Pancreas (tissue), 8 donors: Measurements from ENCODE around the gene ABCB11. TPM values are rescaled to one million over a fixed set of nuclear protein-coding genes. Genes with fewer than 3 reads are reported as not detected.

Source experiments
- polyA plus RNA-seq, 2 donors: library from polyadenylated mRNA; stranded (reverse); fragments of 200-250 nt; gene quantifications; one replicate each; pipeline ENCODE4 v1.2.3, GENCODE V29; 2013
- total RNA-seq, 6 donors: library from RNA; stranded (reverse); fragmentation: NEBNext Ultra II Directional in 4 of 6; extraction: Animal tissue kit (Norgen Biotek cat#: 25700) in 4 of 6; gene quantifications; one replicate each; pipeline versions ENCODE4 v1.2.1 to v1.2.4, GENCODE V29; 2021 to 2023
- donor health status: healthy with polysubstance abuse.
- donor health status: DM: no; HTN: no; CAD: no; lungs with moderate emphysema.
- donor health status: DM: no; HTN: no; CAD: no.
- donor health status: Bipolar disorder and iron deficiency.
- donor health status: DM: yes; HTN: yes; CAD: no.
- donor health status: DM: no; HTN: no; CAD: no.
- donor health status: DM: no; HTN: no; CAD: no.
- donor health status: DM: yes; HTN: yes; CAD: no.

Gene ABCB11
- total and polyA plus RNA-seq, 8 donors, result 0.02 to 0.12 (median 0.04) TPM; not detected in 2

Other genes starting within 250 kb of the ABCB11 start
- 10 to 100 TPM; 14.4 to 31.1 (median 21.5) TPM for gene NOSTRIN, start 228.7 kb downstream of the ABCB11 start, total RNA-seq
- gene NOSTRIN, start 228.7 kb downstream of the ABCB11 start, polyA plus RNA-seq, result 10 to 100 TPM; 29.6 to 67.3 TPM
- 1 to 10 TPM in 3 of 6 donors, under 1 TPM in 3; 0.14 to 2.5 (median 0.67) TPM for gene SPC25, start 140.9 kb downstream of the ABCB11 start, total RNA-seq
- 1 to 10 TPM in 1 of 2 donors, under 1 TPM in 1; 0.61 to 4.2 TPM for gene SPC25, start 140.9 kb downstream of the ABCB11 start, polyA plus RNA-seq
- 10 to 100 TPM in 3 of 6 donors, 1 to 10 TPM in 3; 2.2 to 33.7 (median 11.1) TPM for gene G6PC2, start 130.0 kb downstream of the ABCB11 start, total RNA-seq
- 100 to 1,000 TPM in 1 of 2 donors, 10 to 100 TPM in 1; 25.0 to 262 TPM for gene G6PC2, start 130.0 kb downstream of the ABCB11 start, polyA plus RNA-seq
- 1 to 10 TPM in 2 of 6 donors, under 1 TPM in 3, not detected in 1; 0.12 to 3.4 (median 0.58) TPM for gene DHRS9, start 38.2 kb upstream of the ABCB11 start, total RNA-seq
- gene DHRS9, start 38.2 kb upstream of the ABCB11 start, polyA plus RNA-seq, result under 1 TPM; 0.12 to 0.27 TPM